HL-60 (cell line): Measurements from ENCODE around the gene LRRN4CL.
A peak's percentile ranks its signal among the peaks of the same experiment; 100 is the strongest.

Experiments used
- DNase-seq, 2 experiments: peaks; one replicate each; pipeline ENCODE4 v3.0.0-alpha.2; 2010 to 2020; ENCODE audit warnings: low read depth in 1 of 2, low spot score in 1 of 2
- H3K27ac ChIP-seq: fragments of 250-450 bp; sonication (Bioruptor Pico); replicated peaks from 2 replicates; pipeline ENCODE4 v1.5.1; 2020; ENCODE audit warnings: mild to moderate bottlenecking, moderate library complexity
- H3K27me3 ChIP-seq: fragments of 250-450 bp; sonication (Bioruptor Pico); 2 replicates; pipeline ENCODE4 v1.5.1; 2021; ENCODE audit warnings: mild to moderate bottlenecking, moderate library complexity; ENCODE audit not compliant: insufficient read depth, poor library complexity, severe bottlenecking
- H3K4me3 ChIP-seq: replicated peaks from 2 replicates; pipeline ENCODE4 v1.5.1; 2011; ENCODE audit warnings: mild to moderate bottlenecking, control low read depth, low read length; ENCODE audit not compliant: insufficient read depth
- GABPA ChIP-seq: IDR thresholded peaks from 2 replicates; pipeline ENCODE4 v1.6.1; 2012; ENCODE audit warnings: low read depth
- POLR2AphosphoS5 ChIP-seq: IDR thresholded peaks from 2 replicates; pipeline ENCODE4 v1.6.1; 2012; ENCODE audit warnings: low read depth
- REST ChIP-seq: IDR thresholded peaks from 2 replicates; pipeline ENCODE4 v1.6.1; 2012; ENCODE audit warnings: low read depth; ENCODE audit not compliant: insufficient replicate concordance
- SPI1 ChIP-seq: IDR thresholded peaks from 2 replicates; pipeline ENCODE4 v1.6.1; 2012; ENCODE audit warnings: low read depth, mild to moderate bottlenecking, borderline replicate concordance
- TF ChIP-seq, protein P1 (sequence below): IDR thresholded peaks from one replicate; pipeline ENCODE4 v1.5.1; 2011; ENCODE audit warnings: low read length, control low read depth, inconsistent platforms; ENCODE audit not compliant: insufficient read depth

Gene LRRN4CL

DNA sequence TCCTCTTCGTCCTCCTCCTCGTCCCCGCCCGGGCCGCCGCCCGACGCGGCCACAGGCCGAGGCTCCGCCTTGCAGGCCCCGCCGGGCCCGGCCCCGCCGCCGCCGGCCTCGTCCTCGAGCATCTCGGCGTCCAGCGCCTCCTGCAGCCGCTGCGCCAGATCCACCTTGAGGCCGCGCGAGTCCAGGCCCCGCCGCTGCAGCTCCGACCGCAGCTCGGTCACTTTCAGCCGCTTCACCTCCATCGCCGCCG lies 37.5 kb upstream of the LRRN4CL start:
- H3K27ac ChIP-seq, result peak overlapping the region; percentile 89
- peak overlapping the region; percentile 93 for H3K4me3 ChIP-seq
- no peaks in the 10 kb centered on the region for H3K27me3 ChIP-seq
- no peak for DNase-seq
- TF ChIP-seq POLR2AphosphoS5, result no peak
- TF ChIP-seq SPI1, result no peak
- TF ChIP-seq REST, result no peak
- TF ChIP-seq, protein P1, sequence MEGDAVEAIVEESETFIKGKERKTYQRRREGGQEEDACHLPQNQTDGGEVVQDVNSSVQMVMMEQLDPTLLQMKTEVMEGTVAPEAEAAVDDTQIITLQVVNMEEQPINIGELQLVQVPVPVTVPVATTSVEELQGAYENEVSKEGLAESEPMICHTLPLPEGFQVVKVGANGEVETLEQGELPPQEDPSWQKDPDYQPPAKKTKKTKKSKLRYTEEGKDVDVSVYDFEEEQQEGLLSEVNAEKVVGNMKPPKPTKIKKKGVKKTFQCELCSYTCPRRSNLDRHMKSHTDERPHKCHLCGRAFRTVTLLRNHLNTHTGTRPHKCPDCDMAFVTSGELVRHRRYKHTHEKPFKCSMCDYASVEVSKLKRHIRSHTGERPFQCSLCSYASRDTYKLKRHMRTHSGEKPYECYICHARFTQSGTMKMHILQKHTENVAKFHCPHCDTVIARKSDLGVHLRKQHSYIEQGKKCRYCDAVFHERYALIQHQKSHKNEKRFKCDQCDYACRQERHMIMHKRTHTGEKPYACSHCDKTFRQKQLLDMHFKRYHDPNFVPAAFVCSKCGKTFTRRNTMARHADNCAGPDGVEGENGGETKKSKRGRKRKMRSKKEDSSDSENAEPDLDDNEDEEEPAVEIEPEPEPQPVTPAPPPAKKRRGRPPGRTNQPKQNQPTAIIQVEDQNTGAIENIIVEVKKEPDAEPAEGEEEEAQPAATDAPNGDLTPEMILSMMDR, result no peak
- TF ChIP-seq GABPA, result no peak

DNA sequence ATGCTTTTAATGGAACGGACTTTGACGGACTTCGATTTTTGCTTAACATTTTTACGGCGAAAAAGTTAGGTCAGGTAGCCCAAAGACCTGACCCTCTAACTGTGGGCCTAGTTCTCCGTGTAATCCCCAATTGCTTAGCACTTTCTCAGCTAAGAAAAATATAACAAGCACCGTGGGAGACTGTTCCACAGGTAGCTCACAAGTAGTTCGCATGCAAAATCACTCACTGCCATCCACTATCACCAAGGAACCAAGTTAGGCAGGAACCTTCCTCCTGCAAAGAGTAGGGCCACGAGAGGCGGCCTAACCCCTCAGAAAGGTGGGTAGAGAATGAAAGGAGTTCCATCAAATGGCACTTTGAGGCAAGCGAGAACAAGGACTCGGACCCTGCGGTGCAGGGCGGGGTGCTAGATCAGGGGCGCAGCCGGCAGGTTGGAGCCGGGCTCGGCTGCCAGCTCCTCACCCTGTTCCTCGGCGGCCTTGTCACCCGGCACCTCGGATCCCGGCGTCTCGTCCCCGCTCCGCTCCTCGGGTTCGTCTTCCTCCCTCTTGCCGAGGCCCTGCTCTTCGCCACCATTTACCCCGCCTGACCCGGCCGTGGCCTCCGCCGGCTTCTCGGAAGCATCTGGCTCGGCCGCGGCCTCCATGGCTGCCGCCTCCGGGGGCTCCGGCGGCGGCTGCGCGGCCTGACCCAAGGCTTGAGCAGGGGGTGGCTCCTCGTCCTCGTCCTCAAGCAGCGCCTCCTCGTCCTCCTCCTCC lies 37.0 kb upstream of the LRRN4CL start:
- H3K27ac ChIP-seq, result peak overlapping the region; percentile 89
- DNase-seq, result no peak
- H3K4me3 ChIP-seq, result peak overlapping the region; percentile 93
- no peaks in the 10 kb centered on the region for H3K27me3 ChIP-seq
- TF ChIP-seq, protein P1, result no peak
- no peak for TF ChIP-seq POLR2AphosphoS5
- TF ChIP-seq GABPA, result no peak
- TF ChIP-seq REST, result no peak
- no peak for TF ChIP-seq SPI1

GRCh38 chr11:62725646-62726045 lies 36.3 kb upstream of the LRRN4CL start:
- H3K27me3 ChIP-seq, result no peaks in the 10 kb centered on the region
- TF ChIP-seq, protein P1, result no peak
- TF ChIP-seq REST (no peak), SPI1 (no peak), POLR2AphosphoS5 (no peak), GABPA (no peak)
- peak overlapping the region; percentile 89 for H3K27ac ChIP-seq
- H3K4me3 ChIP-seq, result peak overlapping the region; percentile 93
- DNase-seq, result no peak
